ENCODE results near the gene ZNF362.

The ZNF362 gene

DNA sequence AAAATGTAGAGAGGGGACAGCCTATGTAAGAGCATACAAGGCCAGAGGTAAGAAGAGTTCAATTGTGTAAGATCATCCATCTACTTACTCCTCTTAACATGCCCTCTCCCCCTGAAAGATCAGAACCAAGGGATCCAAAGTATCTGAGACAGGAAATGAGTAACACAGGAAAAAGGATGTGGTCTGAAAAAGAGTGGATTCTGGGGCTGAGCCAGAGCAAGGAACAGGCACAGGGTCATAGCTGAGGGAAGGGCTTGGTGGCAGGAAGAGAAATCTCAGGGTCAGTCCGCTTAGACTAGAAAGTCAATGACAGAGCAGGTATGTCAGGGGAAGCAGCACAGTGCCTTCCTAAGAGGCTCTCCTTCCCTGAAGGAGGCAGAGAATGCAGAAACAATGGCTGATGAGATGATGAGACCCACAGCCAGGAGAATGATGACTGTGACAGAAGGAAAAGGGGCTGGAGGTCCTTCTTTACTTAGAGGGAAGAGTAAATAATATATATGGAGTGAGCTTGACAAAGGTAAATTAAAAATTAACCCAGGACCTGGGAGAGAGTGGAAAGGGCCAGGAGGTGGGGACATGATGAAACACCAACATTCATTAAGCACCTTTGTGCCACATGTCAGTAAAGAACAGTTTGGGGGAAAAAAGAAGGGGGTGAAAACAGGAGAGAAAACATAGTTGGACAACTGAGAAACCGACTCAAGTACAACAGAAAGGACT is 90.8 kb downstream of the ZNF362 start:
- peak; percentile 74 for DNase-seq (ENCODE audit: low spot score)

DNA sequence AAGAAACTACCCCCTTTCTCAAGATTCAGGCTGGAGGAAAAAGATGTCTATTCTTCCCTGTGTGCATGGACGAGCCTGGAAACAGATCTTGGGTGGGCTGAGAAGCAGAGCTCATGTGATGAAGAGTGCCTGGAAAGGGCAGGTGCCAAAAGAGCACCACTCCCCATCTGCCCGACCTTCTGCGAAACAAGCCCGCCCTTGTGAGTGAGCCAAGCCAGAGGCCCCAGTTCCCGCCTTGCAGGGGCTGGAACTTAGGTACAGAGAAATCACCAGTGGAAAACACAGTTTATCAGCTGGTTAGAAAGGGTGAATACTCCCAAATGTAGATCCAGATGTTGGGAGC is 91.3 kb downstream of the ZNF362 start:
- DNase-seq (ENCODE audit: low spot score) = no peak

DNA sequence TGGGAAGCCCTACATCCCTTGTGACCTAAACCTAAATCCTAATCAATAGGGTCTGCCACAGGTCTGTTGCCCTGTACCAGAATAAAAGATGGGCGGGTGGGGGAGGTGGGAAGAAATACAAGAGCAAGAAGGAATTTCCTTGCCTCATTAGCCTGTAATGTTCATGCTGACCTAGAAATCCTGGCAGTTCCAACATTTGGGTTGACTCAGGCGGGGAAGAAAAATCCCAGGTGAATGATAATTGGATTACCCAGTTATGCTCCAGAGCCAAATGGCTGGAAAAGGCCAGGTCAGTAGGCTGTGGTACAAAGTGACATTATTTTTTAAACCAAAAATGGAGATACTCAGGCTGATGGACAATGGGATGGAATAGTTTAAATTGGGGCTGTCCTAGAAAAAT is 91.9 kb downstream of the ZNF362 start:
- no peak for DNase-seq (ENCODE audit: low spot score)

DNA sequence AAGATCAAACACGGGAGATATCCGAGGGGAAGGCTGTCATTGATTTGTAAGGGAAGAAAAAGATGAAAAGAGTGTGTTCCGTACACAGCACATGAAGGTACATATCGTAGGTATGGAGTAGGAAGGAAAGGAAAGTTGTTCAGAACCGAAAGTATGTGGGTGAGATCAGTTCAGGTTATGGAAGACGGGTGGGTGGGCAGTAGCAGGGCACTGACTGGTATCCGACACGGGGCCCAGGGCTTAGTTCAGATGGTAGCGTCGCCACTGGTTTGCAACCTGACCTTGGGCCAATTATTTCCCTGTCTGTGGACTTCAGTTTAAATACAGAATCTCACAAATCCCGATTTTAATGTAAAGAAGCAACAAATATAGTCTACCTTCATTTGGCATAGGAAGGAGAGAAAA is 92.4 kb downstream of the ZNF362 start:
- DNase-seq (ENCODE audit: low spot score) = no peak

DNA sequence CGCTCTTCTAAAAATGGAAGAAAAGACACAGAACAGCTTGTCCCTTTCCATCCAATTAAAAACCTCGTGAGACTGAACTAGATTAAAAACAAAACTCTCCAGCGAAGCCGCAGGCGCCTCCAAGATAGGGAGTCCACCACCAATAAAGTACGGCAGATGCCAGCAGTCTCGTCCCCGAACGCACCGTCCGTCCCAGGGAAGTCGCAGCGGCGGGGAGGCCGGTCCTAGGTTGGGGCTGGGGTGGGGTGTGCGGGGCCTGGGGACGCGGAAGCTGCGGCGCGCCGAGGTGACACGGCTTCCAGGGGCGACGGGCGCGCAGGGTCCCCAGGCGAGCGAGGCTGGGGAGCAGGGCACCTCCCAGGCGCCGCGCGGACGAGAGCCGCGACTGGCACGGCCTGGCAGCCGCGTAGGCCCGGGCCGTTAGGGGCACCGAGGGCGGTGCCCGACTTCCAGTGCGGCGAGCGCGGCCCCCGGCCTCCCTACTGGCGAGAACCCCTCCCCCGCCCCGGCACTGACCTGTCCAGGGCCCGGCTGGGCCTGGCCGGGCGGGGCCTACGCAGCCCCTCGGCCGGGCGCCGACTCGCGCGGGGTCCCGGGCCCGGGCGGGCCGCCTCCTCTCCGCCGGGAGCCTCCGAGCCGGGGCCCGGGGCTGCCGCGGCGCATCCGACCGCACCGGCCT is 92.9 kb downstream of the ZNF362 start:
- peak; percentile 66 for DNase-seq (ENCODE audit: low spot score)

DNA sequence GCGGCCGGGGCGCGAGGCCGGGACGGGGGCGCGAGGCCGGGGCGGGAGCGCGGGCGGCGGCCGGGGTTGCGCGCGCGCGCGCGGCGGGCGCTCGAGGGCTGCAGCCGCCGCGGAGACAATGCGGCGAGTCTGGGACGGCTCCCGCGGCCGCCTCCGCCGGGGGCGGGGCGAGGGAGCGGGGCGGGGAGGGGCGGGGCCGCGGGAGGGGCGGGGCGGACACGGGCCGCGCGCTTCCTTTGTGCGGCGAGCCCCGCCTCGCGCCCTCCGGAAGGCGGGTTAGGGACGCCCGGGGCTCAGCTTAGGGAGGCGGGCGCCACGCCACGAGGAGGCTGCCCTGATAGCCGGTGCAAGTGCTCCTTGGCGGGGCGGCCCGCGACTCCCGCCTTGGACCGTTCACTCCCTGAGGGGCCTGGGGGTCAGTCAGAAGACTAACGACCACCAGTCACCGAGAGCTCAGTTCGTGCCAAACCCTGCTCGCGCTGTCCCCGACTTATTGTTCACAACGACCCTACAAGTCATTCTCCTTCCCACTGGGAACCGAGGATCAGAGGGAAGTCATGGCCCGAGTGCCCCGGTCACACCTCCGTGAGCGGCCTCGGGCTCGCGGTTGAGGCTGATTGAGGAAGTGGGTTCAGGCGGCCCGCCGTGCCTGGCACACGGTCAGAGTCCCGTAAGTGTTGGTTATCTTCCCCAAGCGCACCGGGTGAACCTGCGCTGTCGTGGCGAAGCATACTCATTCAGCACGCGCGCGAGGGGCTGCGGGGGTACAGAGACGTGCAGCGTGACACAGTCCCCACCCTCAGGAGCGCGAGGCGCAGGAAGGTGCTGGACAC is 93.7 kb downstream of the ZNF362 start:
- DNase-seq (ENCODE audit: low spot score) = peak; percentile 93

Measured in HuH-7.5 (cell line).